Left lobe of liver (tissue), 2 donors: Measurements from ENCODE around the gene NDST1. TPM values are rescaled to one million over a fixed set of nuclear protein-coding genes. Genes with fewer than 3 reads are reported as not detected.

Experiments used
- ATAC-seq: fragments of 200-7000 bp; cut with Tn5 transposase; one replicate; pipeline ENCODE4 v1.9.1; 2020; ENCODE audit warnings: mild to moderate bottlenecking, moderate library complexity
- DNase-seq: peaks from one replicate; pipeline ENCODE4 v3.0.0-alpha.2; 2020; ENCODE audit warnings: low spot score
- total RNA-seq: library from RNA; stranded (reverse); gene quantifications from one replicate; pipeline ENCODE4 v1.2.1, GENCODE V29; 2021
- donor health status: DM: no; HTN: no; CAD: no; lungs with moderate emphysema.
- donor health status: DM: no; HTN: yes; CAD: no.

NDST1 gene
- total RNA-seq, 1 donor from 2014 or later: 63.7 TPM

DNA sequence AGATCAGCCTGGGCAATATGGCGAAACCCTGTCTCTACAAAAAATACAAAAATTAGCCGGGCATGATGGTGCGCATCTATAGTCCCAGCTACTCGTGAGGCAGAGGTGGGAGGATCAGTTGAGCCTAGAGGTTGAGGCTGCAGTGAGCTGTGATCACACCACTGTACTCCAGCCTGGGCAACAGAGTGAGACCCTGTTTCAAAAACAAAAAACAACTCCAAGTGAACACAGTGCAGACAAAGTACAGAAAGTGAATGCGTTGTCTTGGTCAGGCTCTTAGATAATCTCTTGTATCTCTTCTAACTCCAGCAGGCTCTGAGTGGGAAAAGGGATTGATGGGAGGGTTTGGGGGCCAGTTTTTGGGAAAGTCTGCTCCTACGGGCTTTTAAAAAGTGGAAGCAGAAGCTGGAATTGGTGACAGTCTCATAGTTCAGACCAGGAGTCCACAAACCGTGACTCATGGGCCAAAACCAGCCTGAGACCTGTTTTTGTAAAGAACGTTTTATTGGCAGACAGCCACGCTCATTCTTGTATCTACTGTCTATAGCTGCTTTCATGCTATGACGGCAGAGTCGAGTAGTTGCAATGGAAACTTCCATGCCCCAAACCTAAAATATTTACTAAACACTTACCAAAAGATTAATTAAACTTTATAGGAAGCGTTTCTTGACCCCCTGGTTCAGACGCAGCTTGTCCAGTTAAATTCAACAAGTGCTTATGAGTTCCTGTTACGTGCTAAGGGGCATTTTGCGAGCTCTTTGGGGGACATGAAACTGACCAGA, 32.9 kb downstream of the NDST1 start:
- peak; percentile 80 for DNase-seq
- peak; percentile 39 for ATAC-seq

DNA sequence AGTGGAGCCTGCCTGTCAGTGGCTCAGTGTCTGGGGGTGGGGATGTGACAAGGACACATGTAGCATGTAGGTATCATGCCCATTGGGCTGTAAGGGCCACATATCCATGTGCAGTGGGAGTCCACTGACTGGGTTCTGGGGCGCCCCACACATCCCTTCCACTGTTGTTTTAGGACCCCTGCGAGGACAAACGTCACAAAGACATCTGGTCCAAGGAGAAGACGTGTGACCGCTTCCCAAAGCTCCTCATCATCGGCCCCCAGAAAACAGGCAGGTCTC, 33.4 kb downstream of the NDST1 start:
- DNase-seq: no peak
- no peak for ATAC-seq

GRCh38 chr5:150541895-150542294, 34.0 kb downstream of the NDST1 start:
- ATAC-seq (no peak), DNase-seq (no peak)

DNA sequence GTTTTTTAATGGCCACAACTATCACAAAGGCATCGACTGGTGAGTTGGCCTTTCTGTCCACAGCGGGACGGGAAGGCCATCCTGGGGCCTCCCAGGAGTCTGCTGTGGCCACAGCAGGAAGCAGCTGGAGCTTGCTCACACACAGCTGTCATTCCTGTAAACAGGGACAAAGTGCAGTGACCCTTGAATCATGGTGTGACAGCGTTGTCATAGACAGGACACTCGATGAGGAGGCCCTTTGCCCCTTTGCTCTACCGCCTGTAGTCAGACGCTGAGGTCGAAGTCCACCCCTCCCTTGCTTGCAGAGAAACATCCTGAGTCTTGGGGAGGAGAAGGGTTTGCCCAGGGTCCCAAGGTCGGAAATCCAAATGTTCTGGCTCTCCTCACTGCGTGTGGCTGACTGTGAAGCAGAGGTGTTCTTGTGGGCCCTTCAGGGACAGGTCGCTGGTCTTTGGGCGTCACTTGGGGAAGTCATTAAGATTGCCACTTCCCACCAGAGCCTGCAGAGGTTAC, 35.1 kb downstream of the NDST1 start:
- ATAC-seq (peak; percentile 77), DNase-seq (peak; percentile 96)

GRCh38 chr5:150544611-150545219, 36.8 kb downstream of the NDST1 start:
- peak; percentile 56 for ATAC-seq
- DNase-seq: peak; percentile 80

DNA sequence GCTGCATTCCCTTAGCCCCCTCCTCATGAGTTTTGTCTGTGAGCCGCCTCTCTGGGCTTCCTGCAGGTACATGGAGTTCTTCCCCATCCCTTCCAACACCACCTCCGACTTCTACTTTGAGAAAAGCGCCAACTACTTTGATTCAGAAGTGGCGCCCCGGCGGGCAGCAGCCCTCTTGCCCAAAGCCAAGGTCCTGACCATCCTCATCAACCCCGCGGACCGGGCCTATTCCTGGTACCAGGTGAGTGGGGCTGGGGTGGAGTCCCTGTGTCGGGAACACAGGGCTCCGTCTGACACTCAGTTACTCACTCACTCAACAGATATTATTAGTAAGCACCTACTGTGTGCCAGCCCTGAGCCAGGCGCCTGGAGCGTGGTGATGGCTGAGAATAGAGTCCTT, 37.3 kb downstream of the NDST1 start:
- ATAC-seq (no peak), DNase-seq (no peak)

- DNase-seq (peak; percentile 94), ATAC-seq (peak; percentile 84)
Observed at GRCh38 chr5:150548123-150548522, 40.2 kb downstream of the NDST1 start.

- ATAC-seq: no peak
Observed at GRCh38 chr5:150549735-150550134, 41.8 kb downstream of the NDST1 start.

DNA sequence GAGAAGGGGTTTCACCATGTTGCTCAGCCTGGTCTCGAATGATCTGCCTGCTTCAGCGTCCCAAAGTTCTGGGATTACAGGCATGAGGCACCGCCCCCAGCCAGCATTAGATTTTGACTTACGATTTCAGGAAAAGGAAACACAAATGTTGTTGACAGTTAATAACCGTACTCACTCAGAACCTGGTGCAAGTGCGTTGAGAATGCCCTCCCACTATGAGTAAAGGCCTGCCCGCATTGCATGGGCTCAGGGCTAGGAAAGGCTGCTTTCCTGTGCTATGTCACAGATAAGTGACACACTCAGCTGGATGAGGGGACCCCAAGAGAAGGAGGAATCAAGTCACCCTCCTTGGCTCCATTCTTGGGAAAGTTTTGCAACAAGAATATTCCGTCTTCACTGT, 42.4 kb downstream of the NDST1 start:
- DNase-seq: no peak
- no peak for ATAC-seq

More at GRCh38 chr5:150549735-150550134, 41.8 kb downstream of the NDST1 start:
- DNase-seq: no peak

DNA sequence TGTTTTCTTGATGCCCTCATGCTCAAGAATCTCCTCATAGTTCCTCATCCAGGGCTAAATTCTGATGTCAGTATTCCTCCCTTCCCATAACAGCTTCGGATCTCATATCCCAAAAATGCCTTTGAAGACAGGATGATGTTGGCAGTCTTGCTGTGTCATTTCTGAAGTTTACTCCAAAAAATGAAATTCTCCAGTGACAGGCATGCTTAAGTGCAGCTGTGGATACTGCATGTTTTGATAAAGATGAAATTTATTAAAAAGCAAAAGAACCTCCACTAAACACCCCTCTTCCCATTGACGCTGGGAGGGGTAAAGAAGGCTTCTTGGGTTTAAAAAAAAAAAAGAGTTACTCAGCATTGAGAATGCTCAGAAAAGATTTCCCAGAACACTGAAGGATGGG, 43.1 kb downstream of the NDST1 start:
- DNase-seq: no peak
- ATAC-seq: no peak

GRCh38 chr5:150553402-150553801, 45.5 kb downstream of the NDST1 start:
- DNase-seq (no peak), ATAC-seq (no peak)

DNA sequence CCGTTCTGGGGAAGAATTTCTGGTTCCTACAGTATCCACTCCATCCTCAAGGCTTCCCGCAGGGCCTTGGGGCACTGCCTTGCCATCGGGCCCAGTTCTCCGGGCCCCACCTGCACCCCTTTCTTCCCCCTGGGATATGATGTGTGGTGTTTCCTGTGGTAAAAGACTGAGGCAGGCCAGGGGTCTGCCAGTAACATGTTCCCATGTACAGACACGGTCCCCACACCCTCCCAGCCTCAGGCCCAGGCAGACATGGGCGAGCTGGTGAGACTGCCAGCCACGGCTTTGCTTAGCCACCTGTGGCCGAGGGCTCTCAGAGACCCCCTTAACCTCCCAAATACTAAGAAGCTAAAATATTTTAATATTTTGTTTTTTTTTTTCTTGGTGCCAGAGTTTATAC, 46.0 kb downstream of the NDST1 start:
- DNase-seq (no peak), ATAC-seq (no peak)

DNA sequence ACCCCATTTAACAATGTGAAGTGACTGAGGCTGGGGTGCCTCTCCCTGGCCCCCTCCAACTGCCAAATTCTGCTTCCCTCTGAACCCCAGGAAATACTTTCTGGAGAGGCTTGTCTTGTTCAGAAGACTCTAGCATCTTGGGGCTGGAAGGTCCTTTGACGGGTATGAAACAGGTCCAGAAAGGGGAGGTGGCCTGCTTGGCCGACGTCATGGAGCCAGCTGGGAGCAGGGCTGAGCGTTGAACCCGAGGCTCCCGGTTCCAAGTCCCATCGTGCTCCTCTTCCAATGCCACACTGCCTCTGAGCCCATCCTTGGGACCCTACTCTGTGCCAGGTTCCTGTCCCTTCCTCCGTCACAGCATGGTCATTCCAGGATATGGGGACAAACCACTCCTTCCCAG, 46.9 kb downstream of the NDST1 start:
- peak; percentile 6 for ATAC-seq

GRCh38 chr5:150556106-150556505, 48.2 kb downstream of the NDST1 start:
- ATAC-seq (no peak), DNase-seq (no peak)

More for the DNA sequence above, 46.9 kb downstream of the NDST1 start:
- no peak for DNase-seq

DNA sequence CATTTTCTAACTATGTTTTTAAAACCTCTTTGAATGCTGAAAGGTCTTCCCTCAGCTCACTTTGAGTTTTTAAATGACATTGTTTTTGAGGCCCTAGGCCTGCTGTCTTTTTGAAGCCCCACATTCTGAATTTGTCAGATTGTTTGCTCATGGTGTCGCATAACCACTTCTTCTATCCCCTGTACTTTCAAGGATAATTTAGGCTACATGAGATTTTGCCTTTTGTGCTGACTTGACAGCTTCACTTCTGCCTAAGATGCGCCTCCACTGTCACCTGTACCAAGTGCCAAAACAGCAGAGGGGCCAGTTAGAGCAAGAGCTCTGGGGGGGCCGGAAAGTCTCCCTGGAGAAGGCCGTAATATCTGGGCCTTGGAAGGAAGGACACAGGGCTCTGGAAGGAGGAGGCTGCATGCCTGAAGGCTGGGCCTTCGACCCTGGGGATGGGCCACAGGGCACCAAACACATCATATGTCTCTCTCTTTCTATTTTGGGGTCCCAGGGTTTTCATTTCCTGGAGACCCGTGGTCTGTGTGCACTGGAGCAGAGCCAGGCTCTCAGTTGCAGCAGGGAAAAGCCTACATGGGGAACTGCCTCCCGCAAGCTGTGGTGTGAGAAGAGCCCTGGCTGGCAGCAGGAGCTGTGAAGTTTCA, 49.1 kb downstream of the NDST1 start:
- DNase-seq (no peak), ATAC-seq (no peak)

GRCh38 chr5:150557509-150557872, 49.6 kb downstream of the NDST1 start:
- ATAC-seq (no peak), DNase-seq (no peak)

DNA sequence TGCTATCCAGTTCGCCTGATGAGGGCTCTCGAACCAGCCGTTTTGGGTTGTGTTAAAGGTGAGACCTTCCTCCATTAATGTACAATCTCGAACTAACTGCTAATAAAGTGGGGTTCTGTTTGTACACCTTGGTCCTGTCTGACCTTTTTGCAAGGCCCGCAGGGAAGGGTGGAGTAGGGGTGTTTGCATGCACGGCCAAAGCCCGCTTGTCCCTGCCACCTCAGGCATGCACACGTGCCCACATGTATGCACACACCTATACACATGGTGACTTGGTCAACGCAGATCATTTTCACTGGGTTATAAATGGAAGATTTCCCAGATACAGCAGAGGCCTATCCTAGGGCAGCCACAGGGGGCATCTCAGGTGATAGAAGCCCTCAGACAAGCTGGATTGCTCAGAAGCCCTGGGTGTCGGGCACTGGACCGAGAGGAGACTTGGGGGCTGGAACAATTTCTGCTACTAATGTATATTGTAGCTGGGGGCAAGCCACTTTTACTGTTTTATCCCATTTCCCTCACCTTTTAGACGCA, 50.2 kb downstream of the NDST1 start:
- ATAC-seq: peak; percentile 1
- no peak for DNase-seq

DNA sequence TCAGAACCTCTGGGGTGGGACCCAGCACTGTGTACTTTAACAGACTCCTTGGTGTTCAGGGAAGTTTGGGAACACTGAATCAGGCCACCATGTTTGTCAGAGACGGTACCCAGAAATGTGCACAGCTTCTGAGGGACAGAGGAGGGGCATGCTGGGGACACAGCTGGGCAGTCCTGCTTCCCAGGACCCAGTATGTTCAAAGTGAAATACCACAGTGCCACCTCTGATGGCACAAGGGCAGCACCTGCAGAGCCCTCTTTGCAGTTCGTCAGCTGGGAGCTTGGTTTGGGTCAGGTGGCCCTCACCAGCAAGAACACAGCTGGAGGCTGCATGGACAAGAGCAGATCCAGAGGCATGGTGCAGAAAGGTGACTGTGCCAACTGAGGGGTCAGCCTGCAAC, 51.2 kb downstream of the NDST1 start:
- peak; percentile 50 for ATAC-seq
- peak; percentile 51 for DNase-seq

DNA sequence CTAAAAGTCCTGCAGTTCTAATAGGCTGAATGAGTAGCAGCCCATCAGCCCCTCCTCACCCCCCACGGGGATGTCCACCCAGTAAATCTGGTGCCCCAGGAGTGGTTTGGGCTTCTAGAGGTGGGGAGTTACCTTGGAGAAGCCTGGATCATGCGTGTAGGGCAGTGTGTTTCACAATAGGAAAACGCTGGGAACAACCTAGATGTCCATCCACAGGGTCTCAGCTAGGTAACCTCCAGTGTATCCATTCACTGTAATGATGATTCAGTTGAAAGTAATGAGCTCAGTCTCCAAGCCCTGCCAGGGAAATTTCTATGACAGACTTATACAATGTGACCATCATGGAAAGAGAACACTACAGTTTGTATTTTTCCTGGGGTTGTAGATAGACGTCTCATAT, 51.8 kb downstream of the NDST1 start:
- peak; percentile 20 for ATAC-seq
- DNase-seq: no peak

- ATAC-seq: peak; percentile 79
Observed at GRCh38 chr5:150560401-150561191, 52.7 kb downstream of the NDST1 start.

DNA sequence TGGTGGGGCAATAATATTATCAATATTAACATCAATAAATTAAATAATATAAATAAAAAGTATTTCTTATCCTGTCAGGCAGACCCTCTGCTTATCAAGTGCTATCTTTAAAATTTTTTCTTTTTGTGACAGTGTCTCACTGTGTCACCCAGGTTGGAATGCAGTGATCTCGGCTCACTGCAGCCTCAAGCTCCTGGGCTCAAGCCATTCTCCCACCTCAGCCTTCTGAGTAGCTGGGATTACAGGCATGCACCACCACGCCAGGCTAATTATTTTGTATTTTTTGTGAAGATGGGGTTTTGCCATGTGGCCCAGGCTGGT, 53.2 kb downstream of the NDST1 start:
- DNase-seq: no peak
- no peak for ATAC-seq

More at GRCh38 chr5:150560401-150561191, 52.7 kb downstream of the NDST1 start:
- peak; percentile 84 for DNase-seq
